Subcutaneous abdominal adipose tissue (tissue), 5 donors: ENCODE results near the gene KISS1.

Experiments used
- H3K27ac ChIP-seq: one replicate; pipeline ENCODE4 v1.7.0; 2013; ENCODE audit warnings: low read depth, mild to moderate bottlenecking, inconsistent platforms, low read length, moderate library complexity
- H3K27me3 ChIP-seq, 5 donors: one replicate each; pipeline ENCODE4 v1.7.0; 2013; ENCODE audit warnings: low read length in 5 of 5, inconsistent platforms in 1 of 5; ENCODE audit not compliant: control insufficient read depth in 5 of 5, insufficient read depth in 4 of 5
- H3K36me3 ChIP-seq, 5 donors: one replicate each; pipeline ENCODE4 v1.7.0; 2013; ENCODE audit warnings: low read length in 5 of 5; ENCODE audit not compliant: control insufficient read depth in 5 of 5, insufficient read depth in 5 of 5
- H3K4me1 ChIP-seq, 5 donors: one replicate each; pipeline ENCODE4 v1.7.0; 2013; ENCODE audit warnings: low read length in 5 of 5, mild to moderate bottlenecking in 3 of 5, moderate library complexity in 1 of 5; ENCODE audit not compliant: control insufficient read depth in 5 of 5, insufficient read depth in 5 of 5
- H3K4me3 ChIP-seq, 5 donors: one replicate each; pipeline ENCODE4 v1.7.0; 2013; ENCODE audit warnings: low read length in 5 of 5, low read depth in 1 of 5
- H3K9ac ChIP-seq, 5 donors: one replicate each; pipeline ENCODE4 v1.7.0; 2013; ENCODE audit warnings: low read length in 5 of 5, mild to moderate bottlenecking in 4 of 5, moderate library complexity in 3 of 5
- H3K9me3 ChIP-seq, 5 donors: one replicate each; pipeline ENCODE4 v1.7.0; 2013; ENCODE audit warnings: low read length in 5 of 5; ENCODE audit not compliant: control insufficient read depth in 5 of 5
- donor health status: healthy.
- donor health status: healthy.
- donor health status: healthy.
- donor health status: healthy.
- donor health status: healthy.

The KISS1 gene

GRCh38 chr1:204228896-204229295, 32.6 kb upstream of the KISS1 start:
- H3K4me3 ChIP-seq = no peak overlapping the region
- peaks cover 2 to 12% (median 10%) of the 10 kb centered on the region in 5 donors for H3K4me1 ChIP-seq
- H3K36me3 ChIP-seq = peaks cover 0 to 4% (median 0%) of the 10 kb centered on the region in 5 donors
- H3K9me3 ChIP-seq = no peaks in the 10 kb centered on the region
- no peak overlapping the region for H3K9ac ChIP-seq
- no peak overlapping the region for H3K27ac ChIP-seq
- no peaks in the 10 kb centered on the region for H3K27me3 ChIP-seq

- H3K4me1 ChIP-seq = peaks cover 2 to 12% (median 10%) of the 10 kb centered on the region in 5 donors
- no peak overlapping the region for H3K27ac ChIP-seq
- peaks cover 0 to 4% (median 0%) of the 10 kb centered on the region in 5 donors for H3K36me3 ChIP-seq
These were observed 31.9 kb upstream of the KISS1 start for GRCh38 chr1:204227996-204228785.

GRCh38 chr1:204227351-204227750, 31.1 kb upstream of the KISS1 start:
- Histone ChIP-seq H3K9me3 (no peaks in the 10 kb centered on the region), H3K4me3 (no peak overlapping the region), H3K4me1 (peaks cover 2 to 12% (median 10%) of the 10 kb centered on the region in 5 donors), H3K27ac (no peak overlapping the region), H3K36me3 (peaks cover 0 to 4% (median 0%) of the 10 kb centered on the region in 5 donors), H3K9ac (no peak overlapping the region), H3K27me3 (no peaks in the 10 kb centered on the region)

More at GRCh38 chr1:204227996-204228785, 31.9 kb upstream of the KISS1 start:
- H3K9me3 ChIP-seq = no peaks in the 10 kb centered on the region
- no peak overlapping the region for H3K4me3 ChIP-seq
- no peak overlapping the region for H3K9ac ChIP-seq
- no peaks in the 10 kb centered on the region for H3K27me3 ChIP-seq

GRCh38 chr1:204225841-204226735, 29.8 kb upstream of the KISS1 start:
- Histone ChIP-seq H3K27ac (no peak overlapping the region), H3K4me3 (no peak overlapping the region), H3K4me1 (peaks cover 2 to 12% (median 10%) of the 10 kb centered on the region in 5 donors), H3K9me3 (no peaks in the 10 kb centered on the region), H3K27me3 (no peaks in the 10 kb centered on the region), H3K9ac (no peak overlapping the region), H3K36me3 (peaks cover 0 to 5% (median 0%) of the 10 kb centered on the region in 5 donors)

GRCh38 chr1:204224655-204225054, 28.4 kb upstream of the KISS1 start:
- Histone ChIP-seq H3K9me3 (no peaks in the 10 kb centered on the region), H3K9ac (no peak overlapping the region), H3K27ac (no peak overlapping the region), H3K4me1 (peaks cover 2 to 23% (median 19%) of the 10 kb centered on the region in 5 donors), H3K36me3 (peaks cover 0 to 5% (median 0%) of the 10 kb centered on the region in 5 donors), H3K27me3 (no peaks in the 10 kb centered on the region), H3K4me3 (no peak overlapping the region)

GRCh38 chr1:204223129-204223860, 27.0 kb upstream of the KISS1 start:
- H3K27ac ChIP-seq = no peak overlapping the region

GRCh38 chr1:204222764-204223055, 26.4 kb upstream of the KISS1 start:
- H3K9me3 ChIP-seq = no peaks in the 10 kb centered on the region
- no peak overlapping the region for H3K4me3 ChIP-seq
- H3K27ac ChIP-seq = no peak overlapping the region
- peaks cover 2 to 25% (median 21%) of the 10 kb centered on the region in 5 donors for H3K4me1 ChIP-seq
- no peaks in the 10 kb centered on the region for H3K27me3 ChIP-seq
- peaks cover 0 to 2% (median 0%) of the 10 kb centered on the region in 5 donors for H3K36me3 ChIP-seq
- no peak overlapping the region for H3K9ac ChIP-seq

More at GRCh38 chr1:204223129-204223860, 27.0 kb upstream of the KISS1 start:
- Histone ChIP-seq H3K27me3 (no peaks in the 10 kb centered on the region), H3K9ac (no peak overlapping the region), H3K4me1 (peaks cover 2 to 25% (median 21%) of the 10 kb centered on the region in 5 donors), H3K4me3 (no peak overlapping the region), H3K9me3 (no peaks in the 10 kb centered on the region), H3K36me3 (peaks cover 0 to 5% (median 0%) of the 10 kb centered on the region in 5 donors)

GRCh38 chr1:204222006-204222763, 25.9 kb upstream of the KISS1 start:
- peaks cover 2 to 25% (median 21%) of the 10 kb centered on the region in 5 donors for H3K4me1 ChIP-seq
- H3K36me3 ChIP-seq = peaks cover 0 to 2% (median 0%) of the 10 kb centered on the region in 5 donors
- no peak overlapping the region for H3K9ac ChIP-seq
- no peaks in the 10 kb centered on the region for H3K9me3 ChIP-seq
- H3K4me3 ChIP-seq = no peak overlapping the region
- no peaks in the 10 kb centered on the region for H3K27me3 ChIP-seq
- no peak overlapping the region for H3K27ac ChIP-seq

- Histone ChIP-seq H3K27ac (no peak overlapping the region), H3K4me1 (peaks cover 0 to 20% (median 14%) of the 10 kb centered on the region in 5 donors), H3K27me3 (no peaks in the 10 kb centered on the region), H3K4me3 (no peak overlapping the region), H3K9ac (no peak overlapping the region), H3K36me3 (peaks cover 0 to 2% (median 0%) of the 10 kb centered on the region in 5 donors), H3K9me3 (no peaks in the 10 kb centered on the region)
These were observed 25.0 kb upstream of the KISS1 start for GRCh38 chr1:204221271-204221670.
